GF-D8 (cell line): ENCODE measurements around the gene NQO2.

Experiments
- DNase-seq: peaks from one replicate; lab custom pipeline; 2025; lab: John Stamatoyannopoulos, UW

Gene NQO2, protein sequence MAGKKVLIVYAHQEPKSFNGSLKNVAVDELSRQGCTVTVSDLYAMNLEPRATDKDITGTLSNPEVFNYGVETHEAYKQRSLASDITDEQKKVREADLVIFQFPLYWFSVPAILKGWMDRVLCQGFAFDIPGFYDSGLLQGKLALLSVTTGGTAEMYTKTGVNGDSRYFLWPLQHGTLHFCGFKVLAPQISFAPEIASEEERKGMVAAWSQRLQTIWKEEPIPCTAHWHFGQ

DNA sequence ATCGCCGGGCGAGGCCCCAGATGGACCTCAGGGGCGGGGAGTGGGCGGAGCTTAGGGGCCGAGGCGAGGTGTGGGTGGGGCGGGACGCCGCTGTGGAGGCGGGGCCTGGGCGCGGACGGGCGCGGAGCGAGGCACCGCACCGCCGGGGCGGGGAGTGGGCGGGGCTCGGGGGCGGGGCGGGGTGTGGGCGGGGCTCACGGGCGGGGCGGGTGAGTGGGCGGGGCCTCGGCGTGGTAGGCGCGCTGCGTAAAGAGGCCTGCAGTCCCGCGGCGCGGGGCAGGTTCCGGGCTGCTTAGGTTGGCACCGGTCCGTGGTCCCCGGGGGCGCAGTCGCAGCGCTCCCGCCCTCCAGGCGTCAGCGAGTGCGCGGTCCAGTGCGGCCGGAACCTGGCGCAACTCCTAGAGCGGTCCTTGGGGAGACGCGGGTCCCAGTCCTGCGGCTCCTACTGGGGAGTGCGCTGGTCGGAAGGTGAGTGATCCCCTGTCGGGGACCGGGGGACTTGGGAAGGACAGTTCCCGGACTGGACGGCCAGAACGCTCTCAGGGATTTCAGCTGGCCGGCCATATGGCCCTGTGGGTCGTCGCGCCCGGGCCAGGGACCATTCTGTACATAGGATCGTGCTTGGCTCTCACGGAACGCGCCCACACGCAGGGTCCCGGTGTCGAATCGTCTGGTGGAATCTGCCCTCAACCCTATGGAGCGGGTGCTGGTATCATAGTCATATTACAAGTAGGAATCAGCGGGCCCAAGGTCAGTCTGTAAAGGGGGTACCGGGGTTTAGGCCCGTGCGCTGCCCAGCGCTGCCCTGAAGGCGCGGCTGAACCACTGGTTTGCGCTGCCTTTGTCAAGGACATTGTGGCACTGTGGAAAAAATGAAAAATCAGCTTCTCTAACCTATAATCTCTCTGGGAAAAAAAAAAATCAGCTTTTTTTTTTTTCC, at the start of gene NQO2:
TSS of gene NQO2 (plus strand) at position 277 of the 940 bp plus-strand sequence. CDS start 6,659 bp downstream, outside the sequence.
- peak; percentile 69 for DNase-seq

DNA sequence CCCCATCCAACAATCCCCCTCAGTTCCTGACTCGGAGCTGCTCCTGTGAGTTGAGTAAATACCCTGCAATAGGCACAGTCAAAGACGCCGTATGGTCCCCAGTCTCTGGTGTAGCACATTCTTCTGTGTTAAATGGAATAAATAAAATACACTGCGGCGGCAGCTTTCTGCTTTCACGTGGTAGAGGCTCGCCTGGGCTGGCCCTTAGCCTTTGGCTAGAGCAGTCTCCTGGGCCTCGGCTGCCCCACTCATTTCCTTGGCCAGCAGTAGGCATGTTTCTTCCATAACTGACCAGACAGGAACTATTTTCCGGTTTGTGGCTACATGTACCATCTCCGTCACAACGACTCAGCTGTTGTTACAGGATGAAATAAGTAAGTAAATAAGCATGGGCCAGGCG, 49.0 kb upstream of the NQO2 start:
- no peak for DNase-seq

DNA sequence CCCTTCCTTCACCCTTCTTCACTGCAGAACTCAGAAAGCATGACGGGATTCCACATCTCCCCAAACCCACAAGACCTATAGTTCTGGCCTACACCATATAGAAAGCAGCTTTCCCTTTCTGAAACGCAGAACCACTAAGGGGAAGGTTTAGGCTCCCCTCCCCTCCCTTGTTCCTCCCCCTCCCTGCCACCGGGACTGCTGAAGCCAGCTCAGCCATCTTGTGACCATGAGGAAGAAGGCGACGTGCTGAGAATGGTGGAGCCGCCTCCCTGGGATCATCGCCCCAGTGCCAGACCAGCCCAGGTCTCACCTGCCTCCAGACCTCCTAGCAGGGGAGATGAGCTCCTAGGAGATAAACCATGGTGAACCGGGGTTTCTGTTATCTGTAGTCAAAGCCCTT, 48.0 kb upstream of the NQO2 start:
- DNase-seq: no peak

DNA sequence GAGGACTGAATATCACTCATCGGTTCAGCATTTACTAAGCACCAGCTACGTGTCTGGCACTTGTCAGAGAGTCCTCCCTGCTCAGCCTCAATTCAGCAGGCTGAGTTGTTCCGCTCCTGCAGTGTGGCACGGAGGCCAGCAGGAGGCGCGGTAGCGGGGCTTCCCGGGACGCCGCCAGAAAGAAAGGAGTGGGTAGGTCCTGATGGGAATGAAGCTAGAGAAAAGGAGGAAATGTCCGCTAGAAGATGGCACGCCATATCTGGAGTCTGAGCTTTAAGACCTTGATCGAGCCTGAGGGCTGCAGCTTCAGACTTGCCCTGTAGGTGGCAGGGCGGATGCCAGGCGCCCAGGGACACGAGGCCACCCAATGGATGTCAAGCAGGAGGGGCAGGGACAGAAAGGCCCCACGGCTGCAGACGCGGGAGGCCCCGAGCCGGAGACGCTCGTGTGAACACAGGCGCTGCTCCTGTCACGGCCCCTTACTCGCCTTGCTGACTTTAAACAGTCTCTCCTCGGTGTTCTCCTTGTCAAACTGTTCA, 47.1 kb upstream of the NQO2 start:
- DNase-seq: peak; percentile 39

DNA sequence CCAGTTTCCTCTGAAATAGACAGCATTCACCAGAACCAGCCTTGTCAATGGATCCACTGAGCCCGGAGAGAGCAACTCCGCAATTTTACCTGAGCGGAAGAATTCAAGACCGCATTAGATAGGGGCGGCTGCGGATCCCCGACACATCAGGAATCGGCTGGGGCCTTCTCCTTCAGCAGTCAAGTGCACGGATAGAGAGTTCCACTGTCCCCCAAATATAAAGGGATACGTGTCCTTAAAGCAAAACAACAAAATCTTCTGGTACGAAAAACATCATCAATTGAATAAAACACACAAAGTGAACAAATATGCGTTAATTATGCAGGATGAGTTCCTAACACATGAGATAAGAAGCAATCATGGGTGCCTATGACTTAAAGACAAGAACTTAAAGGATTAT, 46.6 kb upstream of the NQO2 start:
- DNase-seq: no peak

DNA sequence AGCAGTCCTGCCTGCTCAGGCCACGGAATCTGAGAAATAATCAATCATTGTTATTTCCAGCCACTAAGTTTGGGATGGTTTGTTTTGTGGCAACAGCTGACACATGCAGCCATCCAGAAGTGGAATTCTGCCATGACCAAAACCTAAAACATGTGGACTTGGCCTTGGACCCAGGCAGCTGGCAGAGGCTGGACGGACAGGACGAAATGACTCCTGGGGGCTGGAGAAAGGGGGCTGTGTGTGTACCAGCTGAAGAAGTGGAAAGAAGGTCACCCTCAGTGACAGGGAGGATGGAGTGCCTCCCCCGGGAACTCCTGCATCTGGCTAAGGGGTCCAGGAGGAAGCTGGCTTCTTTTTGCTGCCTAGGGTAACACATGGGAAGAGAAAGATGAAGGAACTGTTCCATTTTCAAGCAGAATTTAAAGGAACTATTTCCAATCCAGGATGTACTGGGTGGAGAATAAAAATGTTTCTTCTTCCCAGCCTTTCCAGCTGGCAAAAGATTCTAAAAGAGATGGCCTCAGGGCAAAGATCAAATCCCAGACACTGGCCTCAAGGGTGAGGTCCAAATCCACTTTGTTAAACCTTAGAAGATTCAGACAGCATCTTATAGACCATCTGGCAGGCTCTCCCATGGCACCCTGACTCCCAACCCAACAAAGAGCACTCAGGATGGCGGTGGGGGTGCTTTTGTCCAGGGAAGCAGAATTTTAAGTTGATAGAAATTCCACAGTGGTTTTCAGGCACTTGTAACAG, 42.6 kb upstream of the NQO2 start:
- DNase-seq: no peak

DNA sequence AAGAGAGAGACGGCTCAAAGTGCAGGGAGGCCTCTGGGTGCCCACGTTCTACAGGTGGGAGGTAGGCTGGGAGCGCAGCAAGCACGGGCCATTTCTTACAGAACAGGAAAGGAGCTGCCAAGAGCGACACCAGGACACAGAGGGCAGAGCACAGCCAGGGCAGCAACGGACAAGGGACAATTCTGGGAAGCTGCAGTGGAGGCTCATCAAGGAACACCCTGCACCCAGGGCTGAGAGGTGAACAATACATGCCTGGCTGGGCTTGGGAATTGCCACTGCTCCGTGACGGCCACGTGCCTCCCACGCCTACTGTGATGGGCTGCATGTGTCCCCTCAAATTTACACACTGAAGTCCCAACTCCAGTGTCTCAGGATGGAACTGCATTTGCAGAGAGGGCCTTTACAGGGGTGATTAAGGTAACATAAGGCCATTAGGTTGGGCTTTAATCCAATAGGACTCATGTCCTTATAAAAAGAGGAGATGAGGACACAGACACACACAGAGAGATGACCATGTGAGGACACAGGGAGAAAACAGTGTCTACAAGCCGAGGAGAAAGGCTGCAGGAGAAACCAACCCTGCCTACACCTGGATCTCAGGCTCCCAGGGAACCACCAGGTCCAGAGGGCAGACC, 41.9 kb upstream of the NQO2 start:
- DNase-seq: no peak

DNA sequence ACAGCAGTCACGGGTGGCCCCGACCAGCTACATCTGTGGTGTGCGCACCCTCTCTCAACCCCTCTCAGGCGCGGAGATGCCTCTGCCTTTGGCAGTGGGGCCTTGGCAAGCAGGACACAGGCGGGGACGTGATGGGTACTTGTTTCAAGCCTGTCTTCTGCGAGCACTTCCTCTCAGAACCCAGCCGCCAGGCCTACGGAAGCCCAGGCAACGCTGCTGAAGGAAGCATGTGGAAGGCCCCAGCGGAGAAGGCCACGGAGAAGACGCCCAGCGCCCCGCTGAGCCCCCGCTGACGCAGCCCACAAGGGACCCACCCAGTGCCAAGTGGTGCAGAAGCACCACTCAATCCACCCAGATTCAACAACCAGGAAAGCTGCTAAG, 41.4 kb upstream of the NQO2 start:
- DNase-seq: no peak

DNA sequence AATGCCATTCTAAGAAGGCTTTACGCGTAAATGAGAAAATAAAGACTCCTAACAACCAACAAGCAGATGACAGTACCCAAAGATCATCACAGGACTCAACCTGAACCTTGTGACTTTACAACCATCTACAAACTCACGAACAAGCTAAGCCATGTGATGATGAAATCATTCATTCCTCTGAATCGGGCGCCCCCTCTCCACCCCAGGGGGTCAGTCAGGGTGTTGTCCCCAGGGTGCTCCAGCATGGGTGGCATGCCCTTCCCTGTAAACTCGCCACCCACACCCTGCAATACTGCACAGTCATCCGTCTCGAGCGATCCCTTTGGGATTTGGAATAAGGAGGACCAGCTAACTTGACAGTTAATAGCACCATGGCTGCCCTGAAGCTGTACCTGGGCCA, 40.9 kb upstream of the NQO2 start:
- DNase-seq: no peak

DNA sequence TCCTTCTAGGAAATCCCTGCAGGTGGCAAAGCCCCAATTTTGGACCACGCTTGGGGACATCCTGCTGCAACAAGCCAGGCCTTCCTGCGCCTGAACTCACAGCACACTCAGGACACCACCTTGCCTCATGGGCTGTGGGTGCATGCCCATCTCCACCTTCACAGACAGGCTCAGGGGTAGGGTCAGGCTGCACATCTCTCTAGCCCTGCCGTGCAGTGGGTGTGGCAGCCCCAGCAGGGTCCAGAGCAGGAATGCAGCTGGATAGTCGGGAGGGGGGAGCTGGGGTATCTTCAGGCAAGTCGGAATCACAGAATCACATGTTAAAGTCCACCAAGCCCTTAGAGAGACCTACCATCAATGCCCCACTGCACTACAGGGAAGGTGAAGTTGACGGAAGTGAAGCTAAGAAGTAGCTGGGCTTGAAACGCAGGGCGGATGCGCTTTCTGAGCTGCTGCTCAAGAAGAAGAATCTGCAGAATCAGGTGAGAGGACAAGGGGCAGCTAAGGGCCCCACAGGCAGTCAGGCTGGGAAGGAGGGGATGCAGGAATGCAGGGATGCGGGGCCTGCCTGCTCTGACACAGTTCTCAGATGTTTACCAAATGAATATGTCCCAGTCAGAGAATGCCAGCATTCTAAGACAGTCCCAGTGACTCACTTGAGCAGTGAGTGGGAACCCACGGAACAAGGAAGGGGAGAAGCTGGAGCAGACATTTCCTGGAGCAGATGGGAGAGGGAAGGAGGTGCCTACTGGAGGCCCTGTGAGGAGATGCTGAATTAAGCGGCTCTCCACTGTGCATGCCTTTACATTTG, 39.6 kb upstream of the NQO2 start:
- DNase-seq: no peak

DNA sequence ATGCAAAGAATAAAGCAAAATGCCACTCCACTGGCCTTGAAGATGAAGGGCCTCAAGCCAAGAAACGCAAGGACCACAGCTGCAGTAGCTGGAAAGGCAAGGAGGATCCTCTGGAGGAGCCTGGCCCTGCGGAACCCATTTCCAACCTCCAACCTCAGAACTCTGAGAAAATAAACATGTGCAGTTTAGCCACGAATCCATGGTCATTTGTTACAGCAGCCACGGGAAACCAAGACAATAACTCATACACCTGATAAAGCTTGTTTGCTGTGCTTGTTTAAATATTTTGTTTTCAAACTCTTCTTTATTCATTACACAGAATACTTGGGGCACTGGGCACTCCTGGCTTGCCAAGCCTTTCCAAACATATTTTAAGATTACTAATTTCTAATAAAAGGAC, 38.8 kb upstream of the NQO2 start:
- DNase-seq: no peak

DNA sequence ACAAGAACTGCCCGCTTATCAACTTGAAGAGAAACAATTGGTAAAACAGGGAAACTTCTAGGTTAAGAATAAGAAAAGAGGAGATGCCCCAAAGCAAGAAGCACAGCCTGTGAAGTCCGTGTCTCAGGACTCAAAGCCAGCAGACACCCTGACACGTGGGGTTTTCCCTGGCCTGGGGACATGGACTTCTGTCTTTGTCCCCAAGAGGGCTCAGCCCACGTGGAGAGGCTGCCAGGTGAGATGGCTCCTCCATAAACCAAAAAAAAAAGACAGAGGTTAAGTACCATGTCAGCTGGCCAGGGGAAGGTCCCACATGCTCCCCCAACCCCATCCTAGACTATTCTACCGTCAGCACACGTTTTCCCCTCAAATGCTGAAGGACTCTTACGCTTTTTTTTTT, 38.2 kb upstream of the NQO2 start:
- no peak for DNase-seq

DNA sequence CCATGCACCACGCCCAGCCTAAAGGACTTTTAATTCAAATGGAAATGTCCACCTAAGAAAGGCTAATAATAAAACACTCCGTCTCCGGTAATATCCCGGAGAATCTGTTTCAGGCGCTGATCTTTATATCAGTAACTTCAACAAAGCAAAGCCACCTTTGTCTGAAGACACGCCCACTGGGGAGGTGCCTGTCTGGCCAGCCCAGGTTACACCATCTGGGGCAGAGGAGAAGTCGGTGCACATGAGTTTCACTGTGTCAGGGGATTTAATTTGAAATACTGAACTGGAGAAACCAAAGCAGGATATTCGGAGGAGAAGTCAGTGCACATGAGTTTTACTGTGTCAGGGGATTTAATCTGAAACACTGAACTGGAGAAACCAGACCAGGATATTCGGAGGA, 37.7 kb upstream of the NQO2 start:
- no peak for DNase-seq

DNA sequence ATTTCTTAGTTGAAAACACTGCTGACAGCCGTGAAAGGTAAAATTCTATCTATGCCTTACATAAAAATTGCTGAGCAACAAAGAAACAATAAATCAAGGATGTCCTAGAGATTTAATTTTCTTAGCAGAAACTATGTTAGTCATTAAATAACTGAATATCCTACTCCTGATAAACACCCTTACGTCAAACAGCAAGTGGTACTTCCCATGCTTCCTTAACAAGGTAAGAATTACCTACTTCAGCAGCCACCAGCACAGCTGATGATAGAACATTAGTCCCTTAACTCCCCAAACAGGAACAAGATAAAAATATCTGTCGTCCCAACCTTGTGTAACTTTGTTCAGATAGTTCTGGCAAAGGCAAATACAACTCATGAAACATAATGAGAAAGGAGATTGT, 37.1 kb upstream of the NQO2 start:
- no peak for DNase-seq

DNA sequence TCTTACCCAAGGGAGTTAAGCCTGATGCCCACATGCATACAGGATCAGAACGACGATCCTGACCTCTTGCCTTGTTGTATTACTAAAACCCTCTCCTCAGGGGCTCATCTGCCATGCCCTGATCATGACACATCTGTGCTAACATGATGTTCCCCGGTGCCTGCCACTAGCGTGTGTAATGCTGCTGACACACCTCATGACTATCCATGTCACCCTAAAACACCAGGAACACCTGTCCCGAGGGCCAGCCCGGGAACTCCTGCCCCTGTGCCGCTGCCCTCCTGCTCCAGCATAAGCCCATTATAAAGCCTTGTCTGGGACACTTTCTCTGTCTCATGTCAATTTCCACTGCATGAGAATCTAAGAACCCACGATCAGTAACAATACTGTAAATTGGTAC, 35.9 kb upstream of the NQO2 start:
- DNase-seq: no peak

DNA sequence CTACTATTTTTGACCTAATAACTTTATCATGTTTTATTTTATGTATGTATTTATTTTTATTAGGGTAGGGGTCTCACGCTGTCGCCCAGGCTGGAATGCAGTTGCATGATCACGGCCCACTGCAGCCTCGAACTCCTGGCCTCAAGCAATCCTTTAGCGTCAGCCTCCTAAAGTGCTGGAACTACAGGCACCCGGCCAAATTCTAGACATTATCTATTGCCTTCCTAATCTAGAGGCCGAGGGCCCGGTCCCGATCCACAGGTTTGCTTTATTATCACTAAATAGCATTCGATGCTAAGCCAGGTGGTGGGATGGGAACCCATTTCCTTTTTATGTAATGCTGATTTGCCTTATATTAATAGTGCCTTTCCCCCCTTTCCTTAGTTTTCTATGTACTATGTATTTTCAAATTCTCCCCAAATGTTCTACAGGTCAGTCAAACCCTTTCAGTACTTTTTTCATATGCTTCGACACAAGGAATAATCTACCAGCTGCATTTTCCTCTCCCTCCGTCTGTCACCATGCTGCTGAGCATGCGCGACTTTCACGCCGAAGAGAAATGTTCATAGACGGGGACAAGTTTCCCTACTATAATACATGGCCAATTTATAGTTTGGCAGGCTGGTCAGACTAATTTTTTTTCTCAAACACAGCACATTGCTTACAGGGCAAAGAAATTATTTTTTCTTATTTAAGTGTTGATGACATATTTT, 34.7 kb upstream of the NQO2 start:
- no peak for DNase-seq

DNA sequence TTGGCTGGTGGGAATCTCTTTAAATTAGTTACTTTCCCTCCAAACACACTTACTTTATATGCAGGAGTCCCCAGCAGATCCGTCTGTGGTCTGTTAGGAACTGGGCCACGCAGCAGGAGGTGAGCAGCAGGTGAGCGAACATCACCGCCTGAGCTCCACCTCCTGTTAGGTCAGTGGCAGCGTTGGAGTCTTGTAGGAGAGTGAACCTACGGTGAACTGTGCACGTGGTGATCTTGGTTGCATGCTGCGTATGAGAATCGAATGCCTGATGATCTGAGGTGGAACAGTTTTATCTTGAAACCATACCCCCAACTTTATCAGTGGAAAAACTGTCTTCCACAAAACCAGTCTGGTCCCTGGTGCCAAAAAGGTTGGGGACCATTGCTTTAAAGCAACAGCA, 33.3 kb upstream of the NQO2 start:
- DNase-seq: no peak

DNA sequence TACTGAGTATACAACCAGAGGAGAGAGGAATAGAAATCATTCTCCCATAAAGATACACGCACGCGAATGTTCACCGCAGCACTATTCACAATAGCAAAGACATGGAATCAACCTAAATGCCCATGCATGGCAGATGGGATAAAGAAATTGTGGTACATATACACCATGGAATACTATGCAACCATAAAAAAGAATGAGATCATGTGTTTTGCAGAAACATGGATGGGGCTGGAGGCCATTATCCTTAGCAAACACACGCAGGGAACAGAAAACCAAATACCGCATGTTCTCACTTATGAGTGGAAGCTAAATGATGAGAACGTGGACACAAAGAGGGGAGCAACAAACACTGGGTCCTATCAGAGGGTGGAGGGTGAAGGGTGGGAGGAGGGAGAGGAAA, 31.8 kb upstream of the NQO2 start:
- DNase-seq: no peak

DNA sequence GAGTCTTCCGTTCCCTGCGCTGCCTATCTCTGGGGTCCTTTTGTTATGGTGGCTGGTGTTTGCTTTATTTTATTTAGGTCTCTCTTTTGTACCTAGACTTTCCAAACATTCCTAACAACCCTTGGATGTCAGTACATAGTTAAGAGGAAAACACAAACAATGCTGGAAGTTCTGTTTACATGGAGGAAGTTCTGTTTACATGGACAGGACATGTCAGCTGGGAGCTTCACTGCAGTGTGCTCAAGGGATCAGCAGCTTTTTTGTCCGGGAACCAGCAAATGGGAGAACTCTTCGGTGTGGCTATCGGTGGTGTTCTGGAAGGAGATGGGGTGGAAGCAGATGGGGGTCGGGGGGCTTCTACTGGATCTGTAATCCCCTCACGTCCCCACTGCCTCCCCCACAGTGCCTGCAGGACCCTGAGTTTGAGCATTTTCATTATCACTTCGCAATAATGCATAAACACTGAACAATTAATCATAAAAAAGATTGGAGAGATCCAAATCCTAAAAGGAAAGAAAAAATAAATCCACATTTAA, 31.0 kb upstream of the NQO2 start:
- DNase-seq: no peak

DNA sequence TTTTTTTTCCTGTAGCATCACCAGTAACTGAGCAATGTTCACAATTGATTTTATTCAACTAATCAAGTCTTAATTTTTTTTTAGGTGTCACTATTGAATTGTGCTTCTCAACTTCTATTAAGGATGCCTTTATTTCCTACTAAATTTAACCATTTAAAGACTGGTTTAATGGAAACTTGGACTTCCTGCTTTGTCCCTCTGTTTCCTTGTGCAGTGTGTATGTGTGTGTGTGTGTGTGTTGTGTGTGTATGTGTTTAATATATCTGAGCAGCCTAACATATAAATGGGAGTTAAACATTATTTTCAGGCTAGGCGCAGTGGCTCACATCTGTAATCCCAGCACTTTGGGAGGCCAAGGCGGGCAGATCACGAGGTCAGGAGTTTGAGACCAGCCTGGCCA, 30.1 kb upstream of the NQO2 start:
- DNase-seq: no peak
